HEK293 (cell line): ENCODE results near the gene PLCL1.

Experiments used
- CTCF ChIA-PET: fragments of 350-600 bp; formaldehyde crosslinking; extraction: SDS; loops from one replicate; lab custom pipeline; 2021; ENCODE audit warnings: antibody characterized with exemption; lab: Yijun Ruan, JAX
- POLR2A ChIA-PET: fragments of 300-600 bp; formaldehyde crosslinking; extraction: SDS; loops from one replicate; lab custom pipeline; 2020; ENCODE audit warnings: antibody characterized with exemption, inconsistent platforms; lab: Yijun Ruan, JAX
- H3K27ac ChIP-seq: fragments of 200-500 bp; sonication (Bioruptor generic); 2 replicates; pipeline ENCODE4 v1.5.1; 2014; ENCODE audit warnings: low read depth, low read length, control low read depth, inconsistent platforms; ENCODE audit errors: extremely low read depth
- H3K36me3 ChIP-seq, 2 experiments: fragments of 200-500 bp in 1 of 2; sonication (Bioruptor generic) in 1 of 2; 1 replicate in 1 of 2; 2 replicates in 1 of 2; pipeline ENCODE4 v1.5.1; 2014 to 2017; ENCODE audit warnings: inconsistent platforms in 2 of 2, low read length in 2 of 2; ENCODE audit not compliant: control insufficient read depth in 2 of 2, insufficient read depth in 1 of 2
- H3K4me1 ChIP-seq: fragments of 200-500 bp; sonication (Bioruptor generic); 2 replicates; pipeline ENCODE4 v1.5.1; 2014; ENCODE audit warnings: mild to moderate bottlenecking, low read length, inconsistent platforms; ENCODE audit not compliant: control insufficient read depth, insufficient read depth
- H3K4me3 ChIP-seq: 2 replicates; pipeline ENCODE4 v1.5.1; 2011; ENCODE audit warnings: low read depth, mild to moderate bottlenecking, control low read depth, low read length, moderate library complexity
- H3K9me3 ChIP-seq: fragments of 200-500 bp; sonication (Bioruptor generic); 2 replicates; pipeline ENCODE4 v1.5.1; 2014; ENCODE audit warnings: low read depth, low read length, inconsistent platforms; ENCODE audit not compliant: control insufficient read depth, insufficient read depth
- ELK4 ChIP-seq: IDR thresholded peaks from 2 replicates; pipeline ENCODE4 v1.6.1; 2011; ENCODE audit warnings: mild to moderate bottlenecking, low read depth, low read length, borderline replicate concordance
- FEZF1 ChIP-seq: fragments of 450-650 bp; formaldehyde crosslinking; IDR thresholded peaks from 2 replicates; pipeline ENCODE4 v1.5.1; 2016; ENCODE audit warnings: missing biosample characterization, missing genetic modification characterization
- KLF10 ChIP-seq: fragments of 450-650 bp; IDR thresholded peaks from 2 replicates; pipeline ENCODE4 v1.5.1; 2018; ENCODE audit warnings: missing biosample characterization, mild to moderate bottlenecking, missing genetic modification characterization
- MEIS1 ChIP-seq: sonication (generic); formaldehyde crosslinking; IDR thresholded peaks from 2 replicates; pipeline ENCODE4 v1.8.1; 2022; ENCODE audit warnings: missing genetic modification reagents, mild to moderate bottlenecking, borderline replicate concordance
- MZF1 ChIP-seq: fragments of 450-650 bp; formaldehyde crosslinking; IDR thresholded peaks from 2 replicates; pipeline ENCODE4 v1.5.1; 2017; ENCODE audit warnings: missing biosample characterization, missing genetic modification characterization, borderline replicate concordance
- RBAK ChIP-seq: fragments of 450-650 bp; formaldehyde crosslinking; IDR thresholded peaks from 2 replicates; pipeline ENCODE4 v1.5.1; 2016; ENCODE audit warnings: missing biosample characterization, missing genetic modification characterization
- SP7 ChIP-seq: fragments of 450-650 bp; formaldehyde crosslinking; IDR thresholded peaks from 2 replicates; pipeline ENCODE4 v1.5.1; 2016; ENCODE audit warnings: missing biosample characterization, missing genetic modification characterization
- ZBTB6 ChIP-seq: fragments of 450-650 bp; formaldehyde crosslinking; IDR thresholded peaks from 2 replicates; pipeline ENCODE4 v1.5.1; 2017; ENCODE audit warnings: missing biosample characterization, missing genetic modification characterization
- ZBTB7A ChIP-seq: fragments of 450-650 bp; formaldehyde crosslinking; IDR thresholded peaks from 2 replicates; pipeline ENCODE4 v1.5.1; 2016; ENCODE audit warnings: low read depth, missing biosample characterization, missing genetic modification characterization
- ZFP69B ChIP-seq: fragments of 450-650 bp; formaldehyde crosslinking; IDR thresholded peaks from 2 replicates; pipeline ENCODE4 v1.5.1; 2016; ENCODE audit warnings: missing biosample characterization, missing genetic modification characterization
- ZNF157 ChIP-seq: fragments of 450-650 bp; formaldehyde crosslinking; IDR thresholded peaks from 2 replicates; pipeline ENCODE4 v1.5.1; 2016; ENCODE audit warnings: missing biosample characterization, missing genetic modification characterization
- ZNF16 ChIP-seq: fragments of 450-650 bp; formaldehyde crosslinking; IDR thresholded peaks from 2 replicates; pipeline ENCODE4 v1.5.1; 2016; ENCODE audit warnings: low read depth, missing biosample characterization, missing genetic modification characterization
- ZNF184 ChIP-seq: fragments of 450-650 bp; IDR thresholded peaks from 2 replicates; pipeline ENCODE4 v1.5.1; 2018; ENCODE audit warnings: missing biosample characterization, mild to moderate bottlenecking, missing genetic modification characterization
- ZNF280D ChIP-seq: fragments of 450-650 bp; formaldehyde crosslinking; IDR thresholded peaks from 2 replicates; pipeline ENCODE4 v1.5.1; 2016; ENCODE audit warnings: missing biosample characterization, missing genetic modification characterization
- ZNF350 ChIP-seq: fragments of 450-650 bp; formaldehyde crosslinking; IDR thresholded peaks from 2 replicates; pipeline ENCODE4 v1.5.0; 2017; ENCODE audit warnings: missing biosample characterization, mild to moderate bottlenecking, missing genetic modification characterization
- ZNF626 ChIP-seq: fragments of 450-650 bp; sonication (Bioruptor Pico); formaldehyde crosslinking; IDR thresholded peaks from 2 replicates; pipeline ENCODE4 v1.5.1; 2018; ENCODE audit warnings: missing biosample characterization, missing genetic modification characterization, inconsistent platforms
- ZNF658 ChIP-seq: fragments of 450-650 bp; formaldehyde crosslinking; IDR thresholded peaks from 2 replicates; pipeline ENCODE4; 2016; ENCODE audit warnings: missing biosample characterization, missing genetic modification characterization
- ZNF747 ChIP-seq: fragments of 450-650 bp; formaldehyde crosslinking; IDR thresholded peaks from 2 replicates; pipeline ENCODE4 v1.5.1; 2016; ENCODE audit warnings: missing biosample characterization, missing genetic modification characterization
- ZNF776 ChIP-seq: fragments of 450-650 bp; formaldehyde crosslinking; IDR thresholded peaks from 2 replicates; pipeline ENCODE4 v1.5.0; 2017; ENCODE audit warnings: missing biosample characterization, missing genetic modification characterization, borderline replicate concordance
- ZNF791 ChIP-seq: fragments of 450-650 bp; formaldehyde crosslinking; IDR thresholded peaks from 2 replicates; pipeline ENCODE4 v1.5.1; 2016; ENCODE audit warnings: missing biosample characterization, missing genetic modification characterization

PLCL1 gene

GRCh38 chr2:197931661-197932312 lies 127.4 kb downstream of the PLCL1 start (continued):
- TF ChIP-seq SP7: no peak
- TF ChIP-seq RBAK (tag by site-specific recombination): no peak
- no peak for TF ChIP-seq MEIS1 (CRISPR knock-in tag)
- no peak for TF ChIP-seq MZF1 (tag by site-specific recombination)
- TF ChIP-seq ZBTB7A: no peak
- no peak for TF ChIP-seq ZNF184 (tag by site-specific recombination)
- TF ChIP-seq ZNF350 (tag by site-specific recombination): no peak
- no peak for TF ChIP-seq ZFP69B (tag by site-specific recombination)
- TF ChIP-seq KLF10 (tag by site-specific recombination): no peak

GRCh38 chr2:197932374-197932773 lies 128.0 kb downstream of the PLCL1 start:
- no peak overlapping the region for H3K27ac ChIP-seq
- CTCF ChIA-PET: no interaction called here
- POLR2A ChIA-PET: no interaction called here
- H3K4me1 ChIP-seq: peaks cover 4% of the 10 kb centered on the region; the same call in 1 of the 2 replicates
- no peak overlapping the region for H3K4me3 ChIP-seq
- H3K36me3 ChIP-seq: no peaks in the 10 kb centered on the region
- H3K9me3 ChIP-seq: no peaks in the 10 kb centered on the region
- TF ChIP-seq ZNF658 (tag by site-specific recombination): no peak
- TF ChIP-seq ZNF776 (tag by site-specific recombination): no peak
- TF ChIP-seq ZNF791 (tag by site-specific recombination): no peak
- no peak for TF ChIP-seq ZNF626 (tag by site-specific recombination)
- no peak for TF ChIP-seq ZBTB6 (tag by site-specific recombination)
- no peak for TF ChIP-seq ZNF280D (tag by site-specific recombination)
- TF ChIP-seq ZNF157 (tag by site-specific recombination): no peak
- no peak for TF ChIP-seq ZNF747 (tag by site-specific recombination)
- TF ChIP-seq ZNF16 (tag by site-specific recombination): no peak
- TF ChIP-seq FEZF1: no peak
- TF ChIP-seq ELK4: no peak
- TF ChIP-seq, all 188 proteins: peak for 0
